GM20000 (cell line): ENCODE measurements around the gene TPRN.

ENCODE experiments used
- DNase-seq: peaks from one replicate; pipeline ENCODE4 v3.0.0; 2012; ENCODE audit warnings: low spot score
- TF ChIP-seq, protein P1 (sequence below): IDR thresholded peaks from 2 replicates; pipeline ENCODE4 v1.5.1; 2012; ENCODE audit warnings: mild to moderate bottlenecking, control low read depth; ENCODE audit errors: extremely low read depth, missing control alignments

TPRN gene

DNA sequence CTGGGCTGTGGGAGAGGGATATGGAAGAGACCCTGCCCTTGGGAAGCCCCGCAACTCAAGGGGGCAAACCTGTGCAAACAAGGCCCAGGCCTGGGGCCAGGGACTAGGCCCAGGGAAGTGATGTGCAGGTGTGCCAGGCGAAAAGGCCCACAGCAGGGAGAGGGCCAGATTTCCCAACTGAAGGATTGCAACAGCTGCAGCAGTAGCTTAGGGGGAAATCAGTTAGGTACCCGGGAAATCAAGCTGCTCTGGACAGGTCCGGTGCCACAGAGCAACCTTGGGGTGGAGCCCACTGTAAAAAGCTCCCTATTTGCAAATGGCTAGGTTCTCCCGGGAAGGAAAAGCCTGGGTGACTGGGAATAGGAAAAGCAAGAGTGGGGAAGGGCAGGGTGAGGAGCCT lies 51.2 kb downstream of the TPRN start:
- TF ChIP-seq, protein P1, sequence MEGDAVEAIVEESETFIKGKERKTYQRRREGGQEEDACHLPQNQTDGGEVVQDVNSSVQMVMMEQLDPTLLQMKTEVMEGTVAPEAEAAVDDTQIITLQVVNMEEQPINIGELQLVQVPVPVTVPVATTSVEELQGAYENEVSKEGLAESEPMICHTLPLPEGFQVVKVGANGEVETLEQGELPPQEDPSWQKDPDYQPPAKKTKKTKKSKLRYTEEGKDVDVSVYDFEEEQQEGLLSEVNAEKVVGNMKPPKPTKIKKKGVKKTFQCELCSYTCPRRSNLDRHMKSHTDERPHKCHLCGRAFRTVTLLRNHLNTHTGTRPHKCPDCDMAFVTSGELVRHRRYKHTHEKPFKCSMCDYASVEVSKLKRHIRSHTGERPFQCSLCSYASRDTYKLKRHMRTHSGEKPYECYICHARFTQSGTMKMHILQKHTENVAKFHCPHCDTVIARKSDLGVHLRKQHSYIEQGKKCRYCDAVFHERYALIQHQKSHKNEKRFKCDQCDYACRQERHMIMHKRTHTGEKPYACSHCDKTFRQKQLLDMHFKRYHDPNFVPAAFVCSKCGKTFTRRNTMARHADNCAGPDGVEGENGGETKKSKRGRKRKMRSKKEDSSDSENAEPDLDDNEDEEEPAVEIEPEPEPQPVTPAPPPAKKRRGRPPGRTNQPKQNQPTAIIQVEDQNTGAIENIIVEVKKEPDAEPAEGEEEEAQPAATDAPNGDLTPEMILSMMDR: no peak
- no peak for DNase-seq

DNA sequence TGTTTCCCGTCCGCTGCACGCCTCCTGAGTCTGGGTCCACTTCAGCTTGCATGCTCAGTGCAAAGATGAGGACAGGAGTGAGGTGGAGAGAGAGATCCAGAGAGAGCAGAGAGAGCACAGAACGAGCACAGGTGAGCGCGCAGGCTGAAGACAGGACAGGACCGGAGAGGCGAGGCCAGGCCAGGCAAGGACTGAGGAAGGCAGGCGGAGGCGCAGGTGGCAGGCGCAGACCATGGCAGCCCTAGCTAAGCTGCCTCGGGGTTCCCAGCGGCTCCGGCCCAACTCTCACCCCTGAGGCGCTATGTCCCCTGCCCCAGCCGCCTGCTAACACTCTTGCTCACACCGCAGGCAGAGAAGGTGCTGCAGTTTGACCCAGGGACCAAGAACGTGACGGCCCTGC lies 51.9 kb downstream of the TPRN start:
- DNase-seq: no peak
- TF ChIP-seq, protein P1: no peak

DNA sequence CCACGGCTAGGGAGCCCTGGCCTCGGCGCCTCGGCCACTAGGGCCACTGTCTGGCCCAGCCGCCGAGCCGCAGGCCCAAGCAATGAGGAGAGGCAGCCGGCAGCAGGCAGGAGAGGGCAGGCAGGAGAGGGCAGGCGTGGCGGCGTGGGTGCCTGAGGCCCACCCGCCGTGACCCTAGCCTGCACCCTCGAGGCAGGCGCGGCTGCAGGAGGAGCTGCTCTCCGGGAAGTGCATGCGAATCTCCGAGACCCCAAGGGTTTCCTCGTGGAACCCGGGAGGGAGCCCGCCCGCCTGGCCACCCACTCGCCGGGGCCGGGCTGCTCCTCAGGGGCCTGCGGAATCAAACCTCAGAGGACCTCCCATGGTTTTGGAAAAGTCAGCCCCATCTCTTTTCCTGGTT lies 52.3 kb downstream of the TPRN start:
- no peak for DNase-seq
- TF ChIP-seq, protein P1: no peak

DNA sequence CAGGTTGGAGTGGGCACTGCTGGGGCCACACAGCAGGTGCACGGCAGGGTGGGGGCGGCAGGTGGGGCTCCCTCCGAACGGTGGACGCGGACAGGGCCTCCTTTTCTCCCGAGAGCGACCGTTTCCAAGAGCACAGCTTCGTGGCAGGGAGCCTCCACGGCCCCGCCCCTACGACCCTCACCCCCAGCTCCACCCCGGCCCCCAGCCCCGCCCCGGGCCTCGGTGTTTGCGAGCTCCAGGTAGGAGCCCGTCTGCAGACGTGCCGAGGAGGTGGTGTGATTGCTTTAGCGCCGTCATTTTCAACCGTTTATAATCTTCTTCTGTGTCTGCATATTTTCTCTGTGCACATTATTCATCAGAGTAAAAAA lies 52.8 kb downstream of the TPRN start:
- no peak for DNase-seq
- TF ChIP-seq, protein P1: no peak

DNA sequence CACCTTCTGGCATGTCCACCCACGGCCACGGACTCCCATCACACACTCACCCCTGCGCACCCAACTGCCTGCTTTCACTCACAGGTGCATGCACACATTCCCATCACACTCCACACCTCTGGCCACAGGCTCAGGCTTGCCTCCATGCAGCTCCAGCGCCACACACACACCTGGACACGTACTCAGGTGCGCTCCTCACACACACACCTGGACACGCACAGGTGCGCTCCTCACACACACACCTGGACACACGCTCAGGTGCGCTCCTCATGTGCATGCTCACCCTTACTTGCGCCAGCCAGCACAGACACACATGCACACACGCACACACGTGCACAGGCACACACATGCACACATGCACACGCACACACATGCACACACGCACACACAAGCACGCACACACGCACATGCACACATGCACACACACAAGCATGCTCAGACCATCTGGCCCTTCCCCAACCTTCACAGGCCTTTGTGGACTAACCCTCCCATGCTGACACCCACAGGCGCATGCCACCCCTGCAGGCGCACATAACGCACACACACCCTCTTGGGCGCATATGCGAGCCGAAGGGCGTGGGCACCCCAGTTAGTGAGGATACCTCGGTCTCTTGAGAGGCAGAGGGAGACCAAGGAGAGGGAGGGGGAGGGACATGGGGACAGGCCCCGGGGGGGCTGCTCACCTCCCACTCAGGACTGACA lies 53.3 kb downstream of the TPRN start:
- TF ChIP-seq, protein P1: no peak
- no peak for DNase-seq

DNA sequence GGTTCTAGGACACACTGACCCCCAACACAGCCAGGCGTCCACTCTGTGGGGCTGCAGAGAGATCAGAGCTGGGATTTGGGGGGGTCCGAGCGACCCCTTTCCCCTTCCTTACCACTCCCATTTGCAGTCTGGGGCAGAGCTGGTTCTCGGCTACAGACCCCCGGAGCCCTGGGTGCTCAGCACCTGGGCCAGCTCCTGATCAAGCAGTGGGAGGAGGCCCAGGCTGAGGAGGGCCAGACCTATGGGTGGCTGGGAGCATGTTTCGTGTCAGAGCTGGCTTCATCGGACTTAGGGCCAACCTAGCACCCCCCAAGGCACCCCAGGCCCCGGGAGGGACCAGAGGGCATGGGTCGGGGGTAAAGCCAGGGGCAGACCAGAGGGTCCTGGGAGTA lies 54.0 kb downstream of the TPRN start:
- no peak for DNase-seq
- TF ChIP-seq, protein P1: no peak

DNA sequence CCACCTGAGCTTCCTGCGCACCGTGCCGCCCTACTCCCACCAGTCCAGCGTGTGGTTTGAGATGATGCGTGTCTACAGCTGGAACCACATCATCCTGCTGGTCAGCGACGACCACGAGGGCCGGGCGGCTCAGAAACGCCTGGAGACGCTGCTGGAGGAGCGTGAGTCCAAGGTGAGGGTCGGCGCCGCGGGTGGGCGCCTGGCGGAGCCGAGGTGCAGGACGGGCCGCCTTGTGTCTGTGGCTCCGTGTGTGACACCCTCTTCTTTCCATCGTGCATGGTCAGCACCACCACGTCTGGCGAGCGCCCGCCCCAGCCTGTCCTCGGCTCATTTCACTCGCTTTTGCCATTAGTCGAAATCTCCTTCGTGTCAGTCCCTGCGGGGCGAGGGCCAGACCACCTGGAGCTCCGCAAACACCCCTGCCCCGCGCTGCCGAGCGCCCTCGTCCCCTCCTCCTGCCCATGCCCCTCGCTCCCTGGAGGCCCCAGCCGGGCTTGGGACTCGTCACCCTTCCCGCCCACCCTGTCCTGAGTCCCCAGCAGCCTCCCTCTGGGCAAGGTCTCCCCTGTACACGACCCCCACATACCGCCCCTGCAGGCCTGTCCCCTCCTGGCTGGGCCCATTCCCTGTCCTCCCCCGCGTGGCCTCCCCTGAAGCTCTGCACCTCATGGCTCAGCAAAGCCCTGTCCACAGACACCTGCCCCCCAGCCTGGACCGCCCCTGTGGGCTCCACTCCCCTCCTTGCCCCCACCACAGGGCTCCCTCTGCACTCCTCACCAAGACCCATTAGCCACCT lies 54.6 kb downstream of the TPRN start:
- no peak for DNase-seq
- TF ChIP-seq, protein P1: no peak
